ENCODE data around the gene KRT1.

GRCh38 chr12:52676163-52676562, 4.0 kb downstream of the KRT1 start:
- TF ChIP-seq, protein P1, sequence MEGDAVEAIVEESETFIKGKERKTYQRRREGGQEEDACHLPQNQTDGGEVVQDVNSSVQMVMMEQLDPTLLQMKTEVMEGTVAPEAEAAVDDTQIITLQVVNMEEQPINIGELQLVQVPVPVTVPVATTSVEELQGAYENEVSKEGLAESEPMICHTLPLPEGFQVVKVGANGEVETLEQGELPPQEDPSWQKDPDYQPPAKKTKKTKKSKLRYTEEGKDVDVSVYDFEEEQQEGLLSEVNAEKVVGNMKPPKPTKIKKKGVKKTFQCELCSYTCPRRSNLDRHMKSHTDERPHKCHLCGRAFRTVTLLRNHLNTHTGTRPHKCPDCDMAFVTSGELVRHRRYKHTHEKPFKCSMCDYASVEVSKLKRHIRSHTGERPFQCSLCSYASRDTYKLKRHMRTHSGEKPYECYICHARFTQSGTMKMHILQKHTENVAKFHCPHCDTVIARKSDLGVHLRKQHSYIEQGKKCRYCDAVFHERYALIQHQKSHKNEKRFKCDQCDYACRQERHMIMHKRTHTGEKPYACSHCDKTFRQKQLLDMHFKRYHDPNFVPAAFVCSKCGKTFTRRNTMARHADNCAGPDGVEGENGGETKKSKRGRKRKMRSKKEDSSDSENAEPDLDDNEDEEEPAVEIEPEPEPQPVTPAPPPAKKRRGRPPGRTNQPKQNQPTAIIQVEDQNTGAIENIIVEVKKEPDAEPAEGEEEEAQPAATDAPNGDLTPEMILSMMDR (IDR thresholded peaks at IDR 0.05; ENCODE audit: insufficient read depth, low read length, poor library complexity, severe bottlenecking) = no peak
- no peak for TF ChIP-seq EZH2phosphoT487 (conservative IDR thresholded peaks at IDR 0.05; ENCODE audit: low read length)

Data from SU-DHL-6 (cell line).